GM12878 (cell line): ENCODE data around the gene SIGLEC12. TPM values are rescaled to one million over a fixed set of nuclear protein-coding genes. Genes with fewer than 3 reads are reported as not detected.

Source experiments
- ATAC-seq: fragments of 200-7000 bp; cut with Tn5 transposase; 3 replicates; pipeline ENCODE4 v1.9.1; 2020; ENCODE audit warnings: mild to moderate bottlenecking, moderate library complexity
- BruUV-seq: library from RNA; stranded (reverse); fragments of 400-500 nt; replicated peaks from 2 replicates; lab custom pipeline; 2021; lab: Mats Ljungman, UMichigan
- CTCF ChIA-PET: fragments of 300-600 bp; sonication (Branson Sonifier 250); formaldehyde crosslinking; extraction: SDS; loops from one replicate; lab custom pipeline; 2021; ENCODE audit warnings: inconsistent platforms; lab: Yijun Ruan, JAX
- POLR2A ChIA-PET: fragments of 350-600 bp; formaldehyde crosslinking; extraction: SDS; loops from one replicate; lab custom pipeline; 2021; ENCODE audit warnings: inconsistent platforms; lab: Charles Lee
- RAD21 ChIA-PET: fragments of 300-600 bp; sonication (Branson Sonifier 250); formaldehyde crosslinking; loops from one replicate; lab custom pipeline; 2023; ENCODE audit warnings: antibody characterized with exemption; ENCODE audit not compliant: unreplicated experiment; lab: Charles Lee
- SMC1A ChIA-PET: fragments of 300-600 bp; sonication (Branson Sonifier 250); formaldehyde crosslinking; loops from one replicate; lab custom pipeline; 2023; ENCODE audit not compliant: unreplicated experiment, uncharacterized antibody; lab: Charles Lee
- DNase-seq: peaks from one replicate; pipeline ENCODE4 v3.0.0-alpha.2; 2011; ENCODE audit warnings: low read depth, low spot score
- FAIRE-seq: peaks from 3 replicates; lab custom pipeline; 2011; peaks lifted over from hg19 to GRCh38; lab: Jason Lieb, UNC
- H2AFZ ChIP-seq: 2 replicates; pipeline ENCODE4 v1.6.0; 2011; ENCODE audit warnings: low read depth, low read length, control low read depth; ENCODE audit not compliant: control insufficient read depth
- H3K27ac ChIP-seq: 2 replicates; pipeline ENCODE4 v1.5.1; 2011; ENCODE audit warnings: control low read depth; ENCODE audit not compliant: control insufficient read depth, insufficient read depth
- H3K27me3 ChIP-seq, 2 experiments: replicated peaks in 1 of 2; 2 replicates each; pipeline versions ENCODE4 v1.6.0 to v1.6.1; 2011; ENCODE audit warnings: low read length in 1 of 2; ENCODE audit not compliant: control insufficient read depth in 2 of 2, insufficient read depth in 2 of 2
- H3K36me3 ChIP-seq, 2 experiments: 2 replicates each; pipeline ENCODE4 v1.5.1; 2011; ENCODE audit warnings: low read length in 1 of 2; ENCODE audit not compliant: control insufficient read depth in 2 of 2, insufficient read depth in 2 of 2
- H3K4me1 ChIP-seq: 2 replicates; pipeline ENCODE4 v1.6.1; 2011; ENCODE audit warnings: mild to moderate bottlenecking, low read length, moderate library complexity, mixed read lengths; ENCODE audit not compliant: control insufficient read depth, insufficient read depth
- H3K4me2 ChIP-seq: 2 replicates; pipeline ENCODE4 v1.6.0; 2011; ENCODE audit warnings: control low read depth; ENCODE audit not compliant: control insufficient read depth, insufficient read depth
- H3K4me3 ChIP-seq: fragments of 200-600 bp; sonication (generic); 2 replicates; pipeline ENCODE4 v1.5.1; 2016
- H3K79me2 ChIP-seq: 2 replicates; pipeline ENCODE4 v1.6.0; 2011; ENCODE audit warnings: low read length; ENCODE audit not compliant: control insufficient read depth, insufficient read depth
- H3K9ac ChIP-seq: 2 replicates; pipeline ENCODE4 v1.8.0; 2011; ENCODE audit warnings: low read length, control low read depth, mixed read lengths; ENCODE audit not compliant: control insufficient read depth, insufficient read depth
- H3K9me3 ChIP-seq: replicated peaks from 3 replicates; pipeline ENCODE4 v1.5.1; 2011; ENCODE audit warnings: mild to moderate bottlenecking, low read length; ENCODE audit not compliant: control insufficient read depth, insufficient read depth
- H4K20me1 ChIP-seq: 2 replicates; pipeline ENCODE4 v1.6.0; 2011; ENCODE audit not compliant: control insufficient read depth, insufficient read depth
- POLR2A ChIP-seq: IDR thresholded peaks from 2 replicates; pipeline ENCODE4 v1.6.1; 2011; ENCODE audit warnings: low read depth, mild to moderate bottlenecking, low read length
- TCF12 ChIP-seq: IDR thresholded peaks from 2 replicates; pipeline ENCODE4 v1.6.1; 2011; ENCODE audit warnings: low read depth, mild to moderate bottlenecking, low read length
- TCF7 ChIP-seq: IDR thresholded peaks from 2 replicates; pipeline ENCODE4 v1.6.1; 2014; ENCODE audit warnings: antibody characterized with exemption, borderline replicate concordance
- ZBED1 ChIP-seq: IDR thresholded peaks from 2 replicates; pipeline ENCODE4 v1.6.1; 2016; ENCODE audit warnings: borderline replicate concordance
- WGBS: methylation state at CpG from one replicate; pipeline ENCODE4 v1.1.6; 2016; ENCODE audit warnings: low lambda C conversion rate; ENCODE audit not compliant: insufficient replicate concordance, insufficient coverage; ENCODE audit errors: missing lambda C conversion rate; 5-methylcytosine and 5-hydroxymethylcytosine counted together
- in situ Hi-C: fragments of 300-500 bp; cut with MboI; formaldehyde crosslinking; loops from 9 replicates; pipeline ENCODE4 v1.14.3; 2018; ENCODE audit warnings: mixed read lengths
- intact Hi-C: fragments of 100-400 bp; cut with micrococcal nuclease; formaldehyde crosslinking; loops from one replicate; pipeline ENCODE4 v1.14.2; 2022; ENCODE audit not compliant: unreplicated experiment
- polyA plus RNA-seq, 11 experiments: library from polyadenylated mRNA; depleted of rRNA in 4 of 11; unstranded in 6 of 11; stranded (reverse) in 5 of 11; fragments of >200 nt; fragmentation: Nextera tagmentation in 4 of 11; fragmentation: Illumina TruSeq in 1 of 11; extraction: Ambion mirVana in 4 of 11; extraction: Trizol in 1 of 11; gene quantifications; 1 replicate in 1 of 11; 2 replicates in 10 of 11; pipeline versions ENCODE4 v1.2.1 to v1.2.3, GENCODE V29; 2011 to 2016; ENCODE audit warnings: inconsistent platforms in 2 of 11, missing spikeins in 2 of 11, low read depth in 1 of 11
- total RNA-seq, 4 experiments: library from RNA; depleted of rRNA in 3 of 4; stranded (reverse); fragments of >200 nt in 3 of 4; fragmentation: Illumina TruSeq in 1 of 4; extraction: Trizol in 1 of 4; gene quantifications; 2 replicates each; pipeline versions ENCODE4 v1.2.1 to v1.2.3, GENCODE V29; 2013 to 2021
- TF ChIP-seq, protein P1 (sequence below): fragments of 450-650 bp; IDR thresholded peaks from 2 replicates; pipeline ENCODE4 v1.6.1; 2017; ENCODE audit warnings: mild to moderate bottlenecking
- TF ChIP-seq, protein P2 (sequence below): IDR thresholded peaks from 2 replicates; pipeline ENCODE4 v1.6.1; 2012; ENCODE audit warnings: low read depth, low read length, improper control_type of control experiment
- TF ChIP-seq, protein P3 (sequence below): fragments of 450-650 bp; IDR thresholded peaks from 2 replicates; pipeline ENCODE4 v1.6.1; 2014; ENCODE audit warnings: mild to moderate bottlenecking
- TF ChIP-seq, protein P4 (sequence below): fragments of 450-650 bp; IDR thresholded peaks from 2 replicates; pipeline ENCODE4 v1.6.1; 2016; ENCODE audit warnings: mild to moderate bottlenecking

The SIGLEC12 gene
- total and polyA plus RNA-seq, 10 of the 15 experiments (the other 5 are each of a cell fraction or from before 2014, with no cell fraction given): 0.03 to 0.18 (median 0.06) TPM; not detected in 5

DNA sequence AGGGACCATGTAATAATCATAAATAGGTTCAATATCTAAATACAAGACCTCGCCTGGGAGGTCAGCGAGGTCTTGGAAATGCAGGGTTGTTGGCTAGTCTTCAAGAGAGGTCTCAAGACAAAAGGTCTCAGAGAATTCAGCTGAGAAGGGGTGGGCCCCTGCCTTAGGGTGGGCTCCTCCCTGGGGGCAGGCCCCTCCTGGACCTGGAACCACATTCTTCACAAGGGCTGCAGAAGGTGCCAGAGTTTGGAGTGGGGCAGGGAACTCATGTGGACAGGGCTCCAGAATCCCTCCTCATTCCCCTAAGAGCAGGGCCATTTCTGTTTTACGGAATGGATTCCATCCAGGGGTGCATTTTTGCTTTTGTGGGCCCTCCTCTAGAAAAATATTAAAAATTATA, 13.1 kb downstream of the SIGLEC12 start:
- ATAC-seq: no peak
- H4K20me1 ChIP-seq: no peaks in the 10 kb centered on the region
- ChIA-PET CTCF (no interaction called here), RAD21 (no interaction called here)
- no peak overlapping the region for H3K4me3 ChIP-seq
- H3K4me1 ChIP-seq: no peaks in the 10 kb centered on the region
- H3K9me3 ChIP-seq: no peaks in the 10 kb centered on the region
- intact Hi-C loops: no loop called here
- no peak for DNase-seq
- H3K79me2 ChIP-seq: no peaks in the 10 kb centered on the region
- no peak for FAIRE-seq
- H3K27me3 ChIP-seq: no peaks in the 10 kb centered on the region
- no peak overlapping the region for H3K9ac ChIP-seq
- no peak overlapping the region for H3K27ac ChIP-seq
- no peak overlapping the region for H3K4me2 ChIP-seq
- TF ChIP-seq, protein P1, sequence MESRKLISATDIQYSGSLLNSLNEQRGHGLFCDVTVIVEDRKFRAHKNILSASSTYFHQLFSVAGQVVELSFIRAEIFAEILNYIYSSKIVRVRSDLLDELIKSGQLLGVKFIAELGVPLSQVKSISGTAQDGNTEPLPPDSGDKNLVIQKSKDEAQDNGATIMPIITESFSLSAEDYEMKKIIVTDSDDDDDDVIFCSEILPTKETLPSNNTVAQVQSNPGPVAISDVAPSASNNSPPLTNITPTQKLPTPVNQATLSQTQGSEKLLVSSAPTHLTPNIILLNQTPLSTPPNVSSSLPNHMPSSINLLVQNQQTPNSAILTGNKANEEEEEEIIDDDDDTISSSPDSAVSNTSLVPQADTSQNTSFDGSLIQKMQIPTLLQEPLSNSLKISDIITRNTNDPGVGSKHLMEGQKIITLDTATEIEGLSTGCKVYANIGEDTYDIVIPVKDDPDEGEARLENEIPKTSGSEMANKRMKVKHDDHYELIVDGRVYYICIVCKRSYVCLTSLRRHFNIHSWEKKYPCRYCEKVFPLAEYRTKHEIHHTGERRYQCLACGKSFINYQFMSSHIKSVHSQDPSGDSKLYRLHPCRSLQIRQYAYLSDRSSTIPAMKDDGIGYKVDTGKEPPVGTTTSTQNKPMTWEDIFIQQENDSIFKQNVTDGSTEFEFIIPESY: no peak
- TF ChIP-seq, all 136 proteins: peak for 0
- WGBS: 0% methylated on average over 3 of the region's 3 CpGs
- H2AFZ ChIP-seq: no peak overlapping the region
- H3K36me3 ChIP-seq: no peaks in the 10 kb centered on the region
- SMC1A ChIA-PET: no interaction called here
- in situ Hi-C loops: no loop called here
- POLR2A ChIA-PET: no interaction called here
- no TSS peak for BruUV-seq

DNA sequence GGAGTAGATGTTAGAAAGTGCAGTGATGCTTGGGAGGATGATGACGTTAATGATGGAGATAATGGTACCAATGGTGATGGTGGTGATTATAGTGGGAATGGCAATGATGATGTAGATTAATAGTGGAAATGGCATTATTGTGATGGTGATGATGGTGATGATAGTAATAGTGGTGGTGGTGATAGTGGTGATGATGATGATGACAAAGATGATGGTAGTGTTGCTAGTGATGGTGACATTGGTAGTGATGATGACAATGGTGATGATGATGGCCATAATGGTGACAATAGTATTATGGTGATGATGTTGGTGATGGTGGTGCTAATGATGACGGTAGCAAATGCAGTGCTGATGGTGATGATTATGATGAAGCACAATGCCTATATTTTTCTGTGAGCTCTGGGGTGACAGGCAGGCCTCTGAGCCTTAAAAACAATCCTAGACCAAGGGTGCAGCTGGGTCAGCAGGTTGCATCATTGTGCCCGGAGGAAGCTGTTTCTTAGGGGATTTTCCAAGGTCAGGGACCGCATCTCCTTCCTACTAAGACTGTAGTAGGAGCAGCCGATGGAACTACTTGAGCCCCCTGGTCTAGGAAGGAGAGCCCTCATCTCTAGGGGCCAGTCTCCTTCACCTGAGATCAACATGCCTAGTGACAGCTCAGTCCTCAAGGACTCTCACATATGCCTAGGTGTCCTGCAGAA, 15.5 kb downstream of the SIGLEC12 start:
- Histone ChIP-seq H3K9me3 (no peaks in the 10 kb centered on the region), H3K79me2 (no peaks in the 10 kb centered on the region), H3K27me3 (peaks cover 0 to 4% of the 10 kb centered on the region in 2 experiments; a peak in 2 of 4 replicates), H4K20me1 (no peaks in the 10 kb centered on the region), H3K4me3 (no peak overlapping the region), H3K27ac (no peak overlapping the region), H3K36me3 (no peaks in the 10 kb centered on the region), H3K9ac (no peak overlapping the region), H3K4me2 (no peak overlapping the region), H3K4me1 (no peaks in the 10 kb centered on the region), H2AFZ (no peak overlapping the region)
- WGBS: 16% methylated on average over 5 of the region's 5 CpGs
- ChIA-PET SMC1A (no interaction called here), RAD21 (no interaction called here), POLR2A (no interaction called here), CTCF (interaction anchor here (0.6 to 1.3 kb wide), 4 partner anchors 13 to 175 kb away, joined by 3 to 4 read pairs (median 3); no protein-coding TSS in a partner anchor)
- no peak for ATAC-seq
- DNase-seq: no peak
- FAIRE-seq: no peak
- intact Hi-C loops (no loop called here), in situ Hi-C loops (no loop called here)
- no TSS peak for BruUV-seq
- TF ChIP-seq TCF12 (no peak), ZBED1 (no peak), POLR2A (no peak), TCF7 (no peak)
- TF ChIP-seq, protein P2, sequence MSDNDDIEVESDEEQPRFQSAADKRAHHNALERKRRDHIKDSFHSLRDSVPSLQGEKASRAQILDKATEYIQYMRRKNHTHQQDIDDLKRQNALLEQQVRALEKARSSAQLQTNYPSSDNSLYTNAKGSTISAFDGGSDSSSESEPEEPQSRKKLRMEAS: no peak
- TF ChIP-seq, protein P3, sequence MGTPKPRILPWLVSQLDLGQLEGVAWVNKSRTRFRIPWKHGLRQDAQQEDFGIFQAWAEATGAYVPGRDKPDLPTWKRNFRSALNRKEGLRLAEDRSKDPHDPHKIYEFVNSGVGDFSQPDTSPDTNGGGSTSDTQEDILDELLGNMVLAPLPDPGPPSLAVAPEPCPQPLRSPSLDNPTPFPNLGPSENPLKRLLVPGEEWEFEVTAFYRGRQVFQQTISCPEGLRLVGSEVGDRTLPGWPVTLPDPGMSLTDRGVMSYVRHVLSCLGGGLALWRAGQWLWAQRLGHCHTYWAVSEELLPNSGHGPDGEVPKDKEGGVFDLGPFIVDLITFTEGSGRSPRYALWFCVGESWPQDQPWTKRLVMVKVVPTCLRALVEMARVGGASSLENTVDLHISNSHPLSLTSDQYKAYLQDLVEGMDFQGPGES: no peak
- TF ChIP-seq, protein P4, sequence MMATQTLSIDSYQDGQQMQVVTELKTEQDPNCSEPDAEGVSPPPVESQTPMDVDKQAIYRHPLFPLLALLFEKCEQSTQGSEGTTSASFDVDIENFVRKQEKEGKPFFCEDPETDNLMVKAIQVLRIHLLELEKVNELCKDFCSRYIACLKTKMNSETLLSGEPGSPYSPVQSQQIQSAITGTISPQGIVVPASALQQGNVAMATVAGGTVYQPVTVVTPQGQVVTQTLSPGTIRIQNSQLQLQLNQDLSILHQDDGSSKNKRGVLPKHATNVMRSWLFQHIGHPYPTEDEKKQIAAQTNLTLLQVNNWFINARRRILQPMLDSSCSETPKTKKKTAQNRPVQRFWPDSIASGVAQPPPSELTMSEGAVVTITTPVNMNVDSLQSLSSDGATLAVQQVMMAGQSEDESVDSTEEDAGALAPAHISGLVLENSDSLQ: no peak
